HUES64 (cell line): ENCODE data around the gene GADD45B.

ENCODE experiments used
- H3K27ac ChIP-seq: 2 replicates; pipeline ENCODE4 v1.7.0; 2013; ENCODE audit warnings: low read depth, low read length, inconsistent platforms
- H3K27me3 ChIP-seq: 2 replicates; pipeline ENCODE4 v1.6.1; 2013; ENCODE audit warnings: mild to moderate bottlenecking, low read length; ENCODE audit not compliant: insufficient read depth
- H3K36me3 ChIP-seq: 2 replicates; pipeline ENCODE4 v1.6.1; 2013; ENCODE audit warnings: mild to moderate bottlenecking, low read length; ENCODE audit not compliant: insufficient read depth
- H3K4me1 ChIP-seq: 2 replicates; pipeline ENCODE4 v1.6.1; 2013; ENCODE audit warnings: mild to moderate bottlenecking, low read length, moderate library complexity; ENCODE audit not compliant: insufficient read depth
- H3K4me3 ChIP-seq: 2 replicates; pipeline ENCODE4 v1.5.1; 2013; ENCODE audit warnings: mild to moderate bottlenecking, low read length, moderate library complexity
- H3K9ac ChIP-seq: 2 replicates; pipeline ENCODE4 v1.6.1; 2013; ENCODE audit warnings: mild to moderate bottlenecking, low read depth, low read length
- H3K9me3 ChIP-seq: 2 replicates; pipeline ENCODE4 v1.6.1; 2013; ENCODE audit warnings: low read depth, low read length; ENCODE audit not compliant: insufficient read depth
- WGBS: fragments of 150-250, 120-280 bp; methylation state at CpG from one replicate; pipeline ENCODE4 v1.1.7; 2013; ENCODE audit warnings: missing lambda C conversion rate; 5-methylcytosine and 5-hydroxymethylcytosine counted together

Gene GADD45B

GRCh38 chr19:2475018-2475701 is 767 bp upstream of the GADD45B start:
- Histone ChIP-seq H3K36me3 (0 out of 2 replicates have a peak, but pooled peaks cover 5% of the 10 kb centered on the region), H3K27ac (no peak overlapping the region; the same call in 1 of the 2 replicates), H3K9me3 (no peaks in the 10 kb centered on the region), H3K4me1 (peaks cover 6% of the 10 kb centered on the region; the same call in 1 of the 2 replicates), H3K27me3 (peaks cover 38% of the 10 kb centered on the region), H3K9ac (no peak overlapping the region), H3K4me3 (peak overlapping the region; percentile 78)
- WGBS, result 2% methylated on average over 45 of the region's 45 CpGs

- Histone ChIP-seq H3K27me3 (peaks cover 39% of the 10 kb centered on the region), H3K27ac (peak overlapping the region; percentile 78; the same call in 1 of the 2 replicates), H3K36me3 (0 out of 2 replicates have a peak, but pooled peaks cover 5% of the 10 kb centered on the region), H3K9ac (peak overlapping the region; percentile 77), H3K4me1 (peaks cover 6% of the 10 kb centered on the region; the same call in 1 of the 2 replicates), H3K4me3 (peak overlapping the region; percentile 78), H3K9me3 (no peaks in the 10 kb centered on the region)
- WGBS, result under 1% methylated on average over 42 of the region's 42 CpGs
These were observed 669 bp downstream of the GADD45B start for GRCh38 chr19:2476451-2477140.

- Histone ChIP-seq H3K9me3 (0 out of 2 replicates have a peak, but pooled peaks cover under 1% of the 10 kb centered on the region), H3K27me3 (peaks cover 39% of the 10 kb centered on the region), H3K4me3 (peak overlapping the region; percentile 78), H3K36me3 (0 out of 2 replicates have a peak, but pooled peaks cover 5% of the 10 kb centered on the region), H3K4me1 (peaks cover 6% of the 10 kb centered on the region; the same call in 1 of the 2 replicates), H3K27ac (no peak overlapping the region), H3K9ac (peak overlapping the region; percentile 46; the same call in 1 of the 2 replicates)
- 4% methylated on average over 27 of the region's 27 CpGs for WGBS
These were observed 1.3 kb downstream of the GADD45B start for GRCh38 chr19:2477141-2477710.

- H3K9ac ChIP-seq, result no peak overlapping the region
- H3K27me3 ChIP-seq, result peaks cover 39% of the 10 kb centered on the region
These were observed 1.8 kb downstream of the GADD45B start for GRCh38 chr19:2477732-2478191.

GRCh38 chr19:2478278-2478755 is 2.4 kb downstream of the GADD45B start:
- 2% methylated on average over 20 of the region's 20 CpGs for WGBS
- H3K27me3 ChIP-seq, result peaks cover 39% of the 10 kb centered on the region
- peak overlapping the region; percentile 16; the same call in 1 of the 2 replicates for H3K9ac ChIP-seq
- H3K4me1 ChIP-seq, result peaks cover 6% of the 10 kb centered on the region; the same call in 1 of the 2 replicates
- no peak overlapping the region; the same call in 1 of the 2 replicates for H3K27ac ChIP-seq
- H3K9me3 ChIP-seq, result peaks cover 8% of the 10 kb centered on the region; the same call in 1 of the 2 replicates
- H3K4me3 ChIP-seq, result peak overlapping the region; percentile 78
- 0 out of 2 replicates have a peak, but pooled peaks cover 5% of the 10 kb centered on the region for H3K36me3 ChIP-seq

More at GRCh38 chr19:2477732-2478191, 1.8 kb downstream of the GADD45B start:
- peaks cover 6% of the 10 kb centered on the region; the same call in 1 of the 2 replicates for H3K4me1 ChIP-seq
- WGBS, result 8% methylated on average over 19 of the region's 21 CpGs
- no peak overlapping the region for H3K27ac ChIP-seq
- H3K4me3 ChIP-seq, result peak overlapping the region; percentile 78
- H3K36me3 ChIP-seq, result 0 out of 2 replicates have a peak, but pooled peaks cover 5% of the 10 kb centered on the region
- H3K9me3 ChIP-seq, result peaks cover 5% of the 10 kb centered on the region; the same call in 1 of the 2 replicates

- peak overlapping the region; percentile 16; the same call in 1 of the 2 replicates for H3K9ac ChIP-seq
- peak overlapping the region; percentile 78 for H3K4me3 ChIP-seq
- H3K27me3 ChIP-seq, result peaks cover 39% of the 10 kb centered on the region
- 2% methylated on average over 39 of the region's 39 CpGs for WGBS
- peaks cover 11% of the 10 kb centered on the region; the same call in 1 of the 2 replicates for H3K9me3 ChIP-seq
- H3K27ac ChIP-seq, result peak overlapping the region; percentile 21; the same call in 1 of the 2 replicates
- H3K36me3 ChIP-seq, result 0 out of 2 replicates have a peak, but pooled peaks cover 5% of the 10 kb centered on the region
- peaks cover 6% of the 10 kb centered on the region; the same call in 1 of the 2 replicates for H3K4me1 ChIP-seq
These were observed 3.0 kb downstream of the GADD45B start for GRCh38 chr19:2478756-2479555.

- no peak overlapping the region for H3K27ac ChIP-seq
- peaks cover 38% of the 10 kb centered on the region for H3K27me3 ChIP-seq
- 48% methylated on average over 19 of the region's 20 CpGs for WGBS
- H3K9ac ChIP-seq, result no peak overlapping the region
- H3K4me1 ChIP-seq, result peaks cover 6% of the 10 kb centered on the region; the same call in 1 of the 2 replicates
- H3K4me3 ChIP-seq, result peak overlapping the region; percentile 78
- peaks cover 11% of the 10 kb centered on the region; the same call in 1 of the 2 replicates for H3K9me3 ChIP-seq
- 0 out of 2 replicates have a peak, but pooled peaks cover 5% of the 10 kb centered on the region for H3K36me3 ChIP-seq
These were observed 3.7 kb downstream of the GADD45B start for GRCh38 chr19:2479556-2480194.

- Histone ChIP-seq H3K27me3 (peaks cover 29% of the 10 kb centered on the region), H3K36me3 (0 out of 2 replicates have a peak, but pooled peaks cover 5% of the 10 kb centered on the region), H3K9ac (no peak overlapping the region), H3K9me3 (peaks cover 11% of the 10 kb centered on the region; the same call in 1 of the 2 replicates), H3K4me1 (peaks cover 6% of the 10 kb centered on the region; the same call in 1 of the 2 replicates), H3K4me3 (no peak overlapping the region), H3K27ac (no peak overlapping the region)
- WGBS, result 93% methylated on average over 16 of the region's 16 CpGs
These were observed 5.5 kb downstream of the GADD45B start for GRCh38 chr19:2481466-2481865.

GRCh38 chr19:2482354-2483038 is 6.6 kb downstream of the GADD45B start:
- Histone ChIP-seq H3K9ac (no peak overlapping the region), H3K27me3 (peaks cover 25% of the 10 kb centered on the region), H3K27ac (no peak overlapping the region), H3K36me3 (0 out of 2 replicates have a peak, but pooled peaks cover 5% of the 10 kb centered on the region), H3K4me1 (peaks cover 6% of the 10 kb centered on the region; the same call in 1 of the 2 replicates), H3K9me3 (peaks cover 11% of the 10 kb centered on the region; the same call in 1 of the 2 replicates), H3K4me3 (no peak overlapping the region)
- WGBS, result 90% methylated on average over 11 of the region's 12 CpGs
